PC-9 (cell line): ENCODE measurements around the gene XCR1.

Experiments used
- CTCF ChIP-seq: fragments of 200-600 bp; sonication (generic); conservative IDR thresholded peaks from 2 replicates; pipeline ENCODE4 v1.6.1; 2017; ENCODE audit warnings: mixed run types, antibody characterized with exemption, mild to moderate bottlenecking, moderate library complexity
- EZH2 ChIP-seq: fragments of 200-600 bp; sonication (generic); IDR thresholded peaks from 2 replicates; pipeline ENCODE4 v1.8.0; 2017; ENCODE audit warnings: antibody characterized with exemption, low read depth

GRCh38 chr3:46019707-46020106 is 7.6 kb downstream of the XCR1 start:
- no peak for TF ChIP-seq CTCF
- no peak for TF ChIP-seq EZH2
